ENCODE data around the gene PPP1R16B.

DNA sequence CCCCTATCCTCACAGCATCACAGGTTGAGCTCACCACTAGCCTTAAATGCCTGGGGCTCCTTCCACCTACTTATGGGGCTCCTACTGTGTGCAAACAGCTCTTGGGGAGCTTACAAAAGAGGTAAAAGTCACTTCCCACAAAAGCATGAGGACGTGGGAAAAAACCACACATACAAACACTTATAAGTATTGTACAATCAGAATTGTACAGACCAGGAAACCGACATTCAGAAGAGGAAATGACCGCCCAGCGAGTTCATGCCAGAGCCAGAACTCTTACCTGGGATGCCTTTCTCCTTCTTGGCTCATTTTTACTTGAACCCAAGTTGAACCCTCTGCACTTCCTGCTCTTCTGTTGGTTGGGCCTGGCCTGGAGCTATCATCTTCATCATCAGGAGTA, 6.3 kb upstream of the PPP1R16B start:
- TF ChIP-seq, protein P1, sequence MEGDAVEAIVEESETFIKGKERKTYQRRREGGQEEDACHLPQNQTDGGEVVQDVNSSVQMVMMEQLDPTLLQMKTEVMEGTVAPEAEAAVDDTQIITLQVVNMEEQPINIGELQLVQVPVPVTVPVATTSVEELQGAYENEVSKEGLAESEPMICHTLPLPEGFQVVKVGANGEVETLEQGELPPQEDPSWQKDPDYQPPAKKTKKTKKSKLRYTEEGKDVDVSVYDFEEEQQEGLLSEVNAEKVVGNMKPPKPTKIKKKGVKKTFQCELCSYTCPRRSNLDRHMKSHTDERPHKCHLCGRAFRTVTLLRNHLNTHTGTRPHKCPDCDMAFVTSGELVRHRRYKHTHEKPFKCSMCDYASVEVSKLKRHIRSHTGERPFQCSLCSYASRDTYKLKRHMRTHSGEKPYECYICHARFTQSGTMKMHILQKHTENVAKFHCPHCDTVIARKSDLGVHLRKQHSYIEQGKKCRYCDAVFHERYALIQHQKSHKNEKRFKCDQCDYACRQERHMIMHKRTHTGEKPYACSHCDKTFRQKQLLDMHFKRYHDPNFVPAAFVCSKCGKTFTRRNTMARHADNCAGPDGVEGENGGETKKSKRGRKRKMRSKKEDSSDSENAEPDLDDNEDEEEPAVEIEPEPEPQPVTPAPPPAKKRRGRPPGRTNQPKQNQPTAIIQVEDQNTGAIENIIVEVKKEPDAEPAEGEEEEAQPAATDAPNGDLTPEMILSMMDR (IDR thresholded peaks at IDR 0.05) = no peak
- no peak for TF ChIP-seq EP300 (IDR thresholded peaks at IDR 0.05)
- TF ChIP-seq POLR2A (IDR thresholded peaks at IDR 0.05) = no peak

All from ovary (tissue), 3 donors.